ENCODE results near the gene BST2. TPM values are rescaled to one million over a fixed set of nuclear protein-coding genes. Genes with fewer than 3 reads are reported as not detected.

The BST2 gene
- total RNA-seq, 4 donors from 2014 or later = 84.6 to 267 (median 195) TPM

- peak; percentile 42 to 48 for DNase-seq
- H3K4me3 ChIP-seq = no peak overlapping the region
- H3K36me3 ChIP-seq = no peaks in the 10 kb centered on the region
- TF ChIP-seq CTCF (IDR thresholded peaks at IDR 0.05) = no peak
- H3K27me3 ChIP-seq = no peaks in the 10 kb centered on the region
- no peaks in the 10 kb centered on the region for H3K4me1 ChIP-seq
- H3K9me3 ChIP-seq = no peaks in the 10 kb centered on the region
- H3K27ac ChIP-seq = peak overlapping the region; percentile 51 to 57
- intact Hi-C loops (cut with DNase I; ENCODE audit: low total_unique reads) = no loop called here
Measured at GRCh38 chr19:17358395-17358794, 47.0 kb downstream of the BST2 start.

GRCh38 chr19:17357724-17358123 is 47.7 kb downstream of the BST2 start:
- no peaks in the 10 kb centered on the region for H3K27me3 ChIP-seq
- H3K4me3 ChIP-seq = no peak overlapping the region
- DNase-seq = no peak
- H3K36me3 ChIP-seq = no peaks in the 10 kb centered on the region
- no peaks in the 10 kb centered on the region for H3K4me1 ChIP-seq
- no peaks in the 10 kb centered on the region for H3K9me3 ChIP-seq
- intact Hi-C loops (cut with DNase I; ENCODE audit: low total_unique reads) = no loop called here
- peak overlapping the region; percentile 51 to 57 for H3K27ac ChIP-seq
- no peak for TF ChIP-seq POLR2A (IDR thresholded peaks at IDR 0.05)
- TF ChIP-seq CTCF (IDR thresholded peaks at IDR 0.05) = no peak

- no peaks in the 10 kb centered on the region for H3K27me3 ChIP-seq
- H3K4me1 ChIP-seq = no peaks in the 10 kb centered on the region
- H3K36me3 ChIP-seq = no peaks in the 10 kb centered on the region
- no peak for DNase-seq
- H3K27ac ChIP-seq = peak overlapping the region; percentile 8 to 45
- intact Hi-C loops (cut with DNase I; ENCODE audit: low total_unique reads) = no loop called here
- no peaks in the 10 kb centered on the region for H3K9me3 ChIP-seq
- H3K4me3 ChIP-seq = no peak overlapping the region
- TF ChIP-seq POLR2A (IDR thresholded peaks at IDR 0.05) (no peak), CTCF (IDR thresholded peaks at IDR 0.05) (no peak)
Measured at GRCh38 chr19:17357078-17357666, 48.3 kb downstream of the BST2 start.

GRCh38 chr19:17353386-17353785 is 52.0 kb downstream of the BST2 start:
- no peak for DNase-seq
- Histone ChIP-seq H3K4me3 (no peak overlapping the region), H3K27ac (no peak overlapping the region), H3K36me3 (no peaks in the 10 kb centered on the region), H3K4me1 (no peaks in the 10 kb centered on the region), H3K9me3 (no peaks in the 10 kb centered on the region), H3K27me3 (no peaks in the 10 kb centered on the region)
- intact Hi-C loops (cut with DNase I; ENCODE audit: low total_unique reads) = no loop called here
- TF ChIP-seq POLR2A (IDR thresholded peaks at IDR 0.05) = no peak

Other genes with a start within 250 kb of the BST2 start
- gene USE1, start 190.3 kb downstream of the BST2 start, total RNA-seq = 10 to 100 TPM; 11.5 to 43.5 (median 22.2) TPM
- gene OCEL1, start 179.4 kb downstream of the BST2 start, total RNA-seq = 10 to 100 TPM in 2 of 4 donors, 1 to 10 TPM in 1, not detected in 1; 5.9 to 32.6 (median 17.6) TPM
- 10 to 100 TPM; 14.3 to 45.0 (median 36.0) TPM for gene NR2F6, start 159.7 kb downstream of the BST2 start, total RNA-seq
- gene USHBP1, start 140.9 kb downstream of the BST2 start, total RNA-seq = 10 to 100 TPM in 2 of 4 donors, 1 to 10 TPM in 2; 3.5 to 23.8 (median 13.0) TPM
- gene BABAM1, start 138.2 kb downstream of the BST2 start, total RNA-seq = 100 to 1,000 TPM in 2 of 4 donors, 10 to 100 TPM in 2; 58.1 to 240 (median 97.2) TPM
- gene ANKLE1, start 123.7 kb downstream of the BST2 start, total RNA-seq = 1 to 10 TPM in 2 of 4 donors, not detected in 2; 1.6 to 2.4 TPM
- gene ABHD8, start 102.2 kb downstream of the BST2 start, total RNA-seq = 100 to 1,000 TPM in 1 of 4 donors, 10 to 100 TPM in 2, 1 to 10 TPM in 1; 9.0 to 115 (median 19.2) TPM
- gene MRPL34, start 99.8 kb downstream of the BST2 start, total RNA-seq = 100 to 1,000 TPM in 2 of 4 donors, 10 to 100 TPM in 2; 30.9 to 289 (median 97.2) TPM
- 10 to 100 TPM in 2 of 4 donors, 1 to 10 TPM in 2; 2.8 to 22.2 (median 8.9) TPM for gene DDA1, start 96.1 kb downstream of the BST2 start, total RNA-seq
- gene ANO8, start 70.8 kb downstream of the BST2 start, total RNA-seq = 10 to 100 TPM in 1 of 4 donors, 1 to 10 TPM in 2, under 1 TPM in 1; 0.51 to 12.6 (median 7.6) TPM
- 10 to 100 TPM in 3 of 4 donors, under 1 TPM in 1; 0.88 to 31.2 (median 24.4) TPM for gene GTPBP3, start 68.1 kb downstream of the BST2 start, total RNA-seq
- gene PLVAP, start 28.3 kb downstream of the BST2 start, total RNA-seq = 100 to 1,000 TPM in 2 of 4 donors, 10 to 100 TPM in 1, 1 to 10 TPM in 1; 4.7 to 204 (median 87.4) TPM
- 1 to 10 TPM in 1 of 4 donors, not detected in 3; 2.5 TPM for gene CCDC194, start 11.4 kb downstream of the BST2 start, total RNA-seq
- gene MVB12A, start 14.4 kb upstream of the BST2 start, total RNA-seq = 10 to 100 TPM in 3 of 4 donors, 1 to 10 TPM in 1; 3.8 to 46.7 (median 26.5) TPM
- 10 to 100 TPM in 1 of 4 donors, 1 to 10 TPM in 2, not detected in 1; 2.2 to 16.5 (median 3.9) TPM for gene TMEM221, start 43.0 kb upstream of the BST2 start, total RNA-seq
- not detected for gene NXNL1, start 55.3 kb upstream of the BST2 start, total RNA-seq
- gene SLC27A1, start 64.9 kb upstream of the BST2 start, total RNA-seq = 10 to 100 TPM in 3 of 4 donors, 1 to 10 TPM in 1; 7.1 to 36.5 (median 26.9) TPM
- 10 to 100 TPM; 16.9 to 41.0 (median 34.1) TPM for gene PGLS, start 106.0 kb upstream of the BST2 start, total RNA-seq
- 10 to 100 TPM; 24.6 to 56.6 (median 52.0) TPM for gene COLGALT1, start 150.0 kb upstream of the BST2 start, total RNA-seq